GM12878 (cell line): ENCODE results near the gene CAMTA1. TPM values are rescaled to one million over a fixed set of nuclear protein-coding genes. Genes with fewer than 3 reads are reported as not detected.

Experiments
- ATAC-seq: fragments of 200-7000 bp; cut with Tn5 transposase; 3 replicates; pipeline ENCODE4 v1.9.1; 2020; ENCODE audit warnings: mild to moderate bottlenecking, moderate library complexity
- BruUV-seq: library from RNA; stranded (reverse); fragments of 400-500 nt; replicated peaks from 2 replicates; lab custom pipeline; 2021; lab: Mats Ljungman, UMichigan
- CTCF ChIA-PET: fragments of 300-600 bp; sonication (Branson Sonifier 250); formaldehyde crosslinking; extraction: SDS; loops from one replicate; lab custom pipeline; 2021; ENCODE audit warnings: inconsistent platforms; lab: Yijun Ruan, JAX
- POLR2A ChIA-PET: fragments of 350-600 bp; formaldehyde crosslinking; extraction: SDS; loops from one replicate; lab custom pipeline; 2021; ENCODE audit warnings: inconsistent platforms; lab: Charles Lee
- RAD21 ChIA-PET: fragments of 300-600 bp; sonication (Branson Sonifier 250); formaldehyde crosslinking; loops from one replicate; lab custom pipeline; 2023; ENCODE audit warnings: antibody characterized with exemption; ENCODE audit not compliant: unreplicated experiment; lab: Charles Lee
- SMC1A ChIA-PET: fragments of 300-600 bp; sonication (Branson Sonifier 250); formaldehyde crosslinking; loops from one replicate; lab custom pipeline; 2023; ENCODE audit not compliant: unreplicated experiment, uncharacterized antibody; lab: Charles Lee
- DNase-seq: peaks from one replicate; pipeline ENCODE4 v3.0.0-alpha.2; 2011; ENCODE audit warnings: low read depth, low spot score
- FAIRE-seq: peaks from 3 replicates; lab custom pipeline; 2011; peaks lifted over from hg19 to GRCh38; lab: Jason Lieb, UNC
- H2AFZ ChIP-seq: 2 replicates; pipeline ENCODE4 v1.6.0; 2011; ENCODE audit warnings: low read depth, low read length, control low read depth; ENCODE audit not compliant: control insufficient read depth
- H3K27ac ChIP-seq: 2 replicates; pipeline ENCODE4 v1.5.1; 2011; ENCODE audit warnings: control low read depth; ENCODE audit not compliant: control insufficient read depth, insufficient read depth
- H3K27me3 ChIP-seq, 2 experiments: replicated peaks in 1 of 2; 2 replicates each; pipeline versions ENCODE4 v1.6.0 to v1.6.1; 2011; ENCODE audit warnings: low read length in 1 of 2; ENCODE audit not compliant: control insufficient read depth in 2 of 2, insufficient read depth in 2 of 2
- H3K36me3 ChIP-seq, 2 experiments: 2 replicates each; pipeline ENCODE4 v1.5.1; 2011; ENCODE audit warnings: low read length in 1 of 2; ENCODE audit not compliant: control insufficient read depth in 2 of 2, insufficient read depth in 2 of 2
- H3K4me1 ChIP-seq: 2 replicates; pipeline ENCODE4 v1.6.1; 2011; ENCODE audit warnings: mild to moderate bottlenecking, low read length, moderate library complexity, mixed read lengths; ENCODE audit not compliant: control insufficient read depth, insufficient read depth
- H3K4me2 ChIP-seq: 2 replicates; pipeline ENCODE4 v1.6.0; 2011; ENCODE audit warnings: control low read depth; ENCODE audit not compliant: control insufficient read depth, insufficient read depth
- H3K4me3 ChIP-seq: fragments of 200-600 bp; sonication (generic); 2 replicates; pipeline ENCODE4 v1.5.1; 2016
- H3K79me2 ChIP-seq: 2 replicates; pipeline ENCODE4 v1.6.0; 2011; ENCODE audit warnings: low read length; ENCODE audit not compliant: control insufficient read depth, insufficient read depth
- H3K9ac ChIP-seq: 2 replicates; pipeline ENCODE4 v1.8.0; 2011; ENCODE audit warnings: low read length, control low read depth, mixed read lengths; ENCODE audit not compliant: control insufficient read depth, insufficient read depth
- H3K9me3 ChIP-seq: replicated peaks from 3 replicates; pipeline ENCODE4 v1.5.1; 2011; ENCODE audit warnings: mild to moderate bottlenecking, low read length; ENCODE audit not compliant: control insufficient read depth, insufficient read depth
- H4K20me1 ChIP-seq: 2 replicates; pipeline ENCODE4 v1.6.0; 2011; ENCODE audit not compliant: control insufficient read depth, insufficient read depth
- BHLHE40 ChIP-seq, 2 experiments: fragments of 450-650 bp in 1 of 2; IDR thresholded peaks; 2 replicates each; pipeline ENCODE4 v1.6.1; 2011 to 2017; ENCODE audit warnings: low read depth in 2 of 2, borderline replicate concordance in 1 of 2, improper control_type of control experiment in 1 of 2, low read length in 1 of 2, mild to moderate bottlenecking in 1 of 2
- CEBPB ChIP-seq, 2 experiments: fragments of 150-350 bp in 1 of 2; IDR thresholded peaks; 2 replicates each; pipeline ENCODE4 v1.6.1; 2012 to 2014; ENCODE audit warnings: low read depth in 2 of 2, low read length in 2 of 2, borderline replicate concordance in 1 of 2, inconsistent platforms in 1 of 2
- EGR1 ChIP-seq, 2 experiments: IDR thresholded peaks; 1 replicate in 1 of 2; 2 replicates in 1 of 2; pipeline ENCODE4 v1.6.1; 2011 to 2012; ENCODE audit warnings: low read depth in 2 of 2, low read length in 2 of 2, borderline replicate concordance in 1 of 2, mild to moderate bottlenecking in 1 of 2, moderate library complexity in 1 of 2
- HCFC1 ChIP-seq: fragments of 150-350 bp; IDR thresholded peaks from 2 replicates; pipeline ENCODE4 v1.6.1; 2014; ENCODE audit warnings: low read length
- HDGF ChIP-seq: fragments of 450-650 bp; IDR thresholded peaks from 2 replicates; pipeline ENCODE4 v1.6.1; 2016; ENCODE audit warnings: antibody characterized with exemption
- MYB ChIP-seq: fragments of 150-350 bp; IDR thresholded peaks from 2 replicates; pipeline ENCODE4 v1.6.1; 2014; ENCODE audit warnings: mild to moderate bottlenecking, low read depth, low read length, borderline replicate concordance
- NBN ChIP-seq: fragments of 450-650 bp; IDR thresholded peaks from 2 replicates; pipeline ENCODE4 v1.6.1; 2016
- TCF7 ChIP-seq: IDR thresholded peaks from 2 replicates; pipeline ENCODE4 v1.6.1; 2014; ENCODE audit warnings: antibody characterized with exemption, borderline replicate concordance
- WGBS: methylation state at CpG from one replicate; pipeline ENCODE4 v1.1.6; 2016; ENCODE audit warnings: low lambda C conversion rate; ENCODE audit not compliant: insufficient replicate concordance, insufficient coverage; ENCODE audit errors: missing lambda C conversion rate; 5-methylcytosine and 5-hydroxymethylcytosine counted together
- in situ Hi-C: fragments of 300-500 bp; cut with MboI; formaldehyde crosslinking; loops from 9 replicates; pipeline ENCODE4 v1.14.3; 2018; ENCODE audit warnings: mixed read lengths
- intact Hi-C: fragments of 100-400 bp; cut with micrococcal nuclease; formaldehyde crosslinking; loops from one replicate; pipeline ENCODE4 v1.14.2; 2022; ENCODE audit not compliant: unreplicated experiment
- polyA plus RNA-seq, 11 experiments: library from polyadenylated mRNA; depleted of rRNA in 4 of 11; unstranded in 6 of 11; stranded (reverse) in 5 of 11; fragments of >200 nt; fragmentation: Nextera tagmentation in 4 of 11; fragmentation: Illumina TruSeq in 1 of 11; extraction: Ambion mirVana in 4 of 11; extraction: Trizol in 1 of 11; gene quantifications; 1 replicate in 1 of 11; 2 replicates in 10 of 11; pipeline versions ENCODE4 v1.2.1 to v1.2.3, GENCODE V29; 2011 to 2016; ENCODE audit warnings: inconsistent platforms in 2 of 11, missing spikeins in 2 of 11, low read depth in 1 of 11
- total RNA-seq, 4 experiments: library from RNA; depleted of rRNA in 3 of 4; stranded (reverse); fragments of >200 nt in 3 of 4; fragmentation: Illumina TruSeq in 1 of 4; extraction: Trizol in 1 of 4; gene quantifications; 2 replicates each; pipeline versions ENCODE4 v1.2.1 to v1.2.3, GENCODE V29; 2013 to 2021
- TF ChIP-seq, protein P1 (sequence below): IDR thresholded peaks from 2 replicates; pipeline ENCODE4 v1.6.1; 2011; ENCODE audit warnings: mild to moderate bottlenecking, low read depth, low read length, moderate library complexity; ENCODE audit not compliant: insufficient replicate concordance
- TF ChIP-seq, protein P2 (sequence below): fragments of 450-650 bp; IDR thresholded peaks from 2 replicates; pipeline ENCODE4 v1.6.1; 2014; ENCODE audit warnings: mild to moderate bottlenecking

Gene CAMTA1
- total and polyA plus RNA-seq, 10 of the 15 experiments (the other 5 are each of a cell fraction or from before 2014, with no cell fraction given): 37.7 to 148 (median 76.4) TPM

DNA sequence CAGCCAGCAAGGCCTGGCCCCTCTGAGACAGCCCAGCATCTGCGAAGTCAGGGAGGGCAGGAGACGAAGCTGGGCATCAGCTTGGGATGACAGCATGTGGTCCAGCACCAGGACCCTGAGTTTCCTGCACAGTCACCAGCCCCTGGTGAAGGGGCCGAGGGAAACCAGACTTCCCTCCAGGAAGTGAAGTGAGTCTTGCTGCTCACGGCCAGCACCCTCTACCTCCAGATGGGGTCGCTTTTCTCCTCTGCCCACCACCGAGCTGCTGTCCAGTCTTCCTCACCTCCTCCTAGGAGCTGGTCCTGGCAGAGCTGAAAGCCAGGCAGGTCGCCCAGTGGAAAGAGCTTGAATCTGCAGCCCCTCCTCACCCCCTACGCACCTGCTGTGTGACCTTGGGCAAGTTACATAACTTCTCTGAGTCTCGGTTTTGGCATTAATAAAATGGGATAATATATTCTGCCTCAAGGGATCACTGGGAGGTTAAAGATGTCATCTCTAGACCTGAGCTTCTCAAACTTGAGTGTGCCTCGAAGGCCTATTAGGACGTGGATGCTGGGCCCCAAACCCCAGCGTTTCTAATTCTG lies 867.4 kb downstream of the CAMTA1 start:
- SMC1A ChIA-PET: no interaction called here
- H3K4me3 ChIP-seq: no peak overlapping the region
- no peak for TF ChIP-seq HDGF
- no peak for TF ChIP-seq EGR1 (IDR thresholded peaks at IDR 0.05; ENCODE audit: borderline replicate concordance in 1 of 2, low read depth in 2 of 2, low read length in 2 of 2)
- TF ChIP-seq BHLHE40 (IDR thresholded peaks at IDR 0.05; ENCODE audit: borderline replicate concordance in 1 of 2, low read depth in 2 of 2, low read length in 1 of 2): no peak
- TF ChIP-seq TCF7: no peak
- TF ChIP-seq NBN: no peak
- TF ChIP-seq MYB: no peak
- no peak for TF ChIP-seq CEBPB (IDR thresholded peaks at IDR 0.05; ENCODE audit: borderline replicate concordance in 1 of 2, low read depth in 2 of 2, low read length in 2 of 2)
- TF ChIP-seq, protein P1, sequence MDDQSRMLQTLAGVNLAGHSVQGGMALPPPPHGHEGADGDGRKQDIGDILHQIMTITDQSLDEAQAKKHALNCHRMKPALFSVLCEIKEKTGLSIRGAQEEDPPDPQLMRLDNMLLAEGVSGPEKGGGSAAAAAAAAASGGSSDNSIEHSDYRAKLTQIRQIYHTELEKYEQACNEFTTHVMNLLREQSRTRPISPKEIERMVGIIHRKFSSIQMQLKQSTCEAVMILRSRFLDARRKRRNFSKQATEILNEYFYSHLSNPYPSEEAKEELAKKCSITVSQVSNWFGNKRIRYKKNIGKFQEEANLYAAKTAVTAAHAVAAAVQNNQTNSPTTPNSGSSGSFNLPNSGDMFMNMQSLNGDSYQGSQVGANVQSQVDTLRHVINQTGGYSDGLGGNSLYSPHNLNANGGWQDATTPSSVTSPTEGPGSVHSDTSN: no peak
- no peak for TF ChIP-seq HCFC1
- TF ChIP-seq, protein P2, sequence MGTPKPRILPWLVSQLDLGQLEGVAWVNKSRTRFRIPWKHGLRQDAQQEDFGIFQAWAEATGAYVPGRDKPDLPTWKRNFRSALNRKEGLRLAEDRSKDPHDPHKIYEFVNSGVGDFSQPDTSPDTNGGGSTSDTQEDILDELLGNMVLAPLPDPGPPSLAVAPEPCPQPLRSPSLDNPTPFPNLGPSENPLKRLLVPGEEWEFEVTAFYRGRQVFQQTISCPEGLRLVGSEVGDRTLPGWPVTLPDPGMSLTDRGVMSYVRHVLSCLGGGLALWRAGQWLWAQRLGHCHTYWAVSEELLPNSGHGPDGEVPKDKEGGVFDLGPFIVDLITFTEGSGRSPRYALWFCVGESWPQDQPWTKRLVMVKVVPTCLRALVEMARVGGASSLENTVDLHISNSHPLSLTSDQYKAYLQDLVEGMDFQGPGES: no peak
- TF ChIP-seq, all 136 proteins: peak for 0
- Histone ChIP-seq H4K20me1 (no peaks in the 10 kb centered on the region), H3K4me2 (no peak overlapping the region), H3K36me3 (no peaks in the 10 kb centered on the region), H3K27ac (no peak overlapping the region), H3K27me3 (no peaks in the 10 kb centered on the region; a peak in 1 of 4 replicates), H3K79me2 (no peaks in the 10 kb centered on the region), H2AFZ (no peak overlapping the region), H3K9ac (no peak overlapping the region), H3K9me3 (no peaks in the 10 kb centered on the region; the same call in 2 of the 3 replicates), H3K4me1 (peaks cover 3% of the 10 kb centered on the region; the same call in 1 of the 2 replicates)
- intact Hi-C loops (no loop called here), in situ Hi-C loops (no loop called here)
- BruUV-seq: no TSS peak
- ATAC-seq (no peak), FAIRE-seq (no peak), DNase-seq (no peak)
- ChIA-PET RAD21 (no interaction called here), CTCF (interaction anchor here (1.2 to 2.4 kb wide), 3 partner anchors 12 to 100 kb away, joined by 3 to 9 read pairs (median 4); no protein-coding TSS in a partner anchor), POLR2A (no interaction called here)
- 26% methylated on average over 12 of the region's 12 CpGs for WGBS
